Measurements from ENCODE around the gene KRT7. TPM values are rescaled to one million over a fixed set of nuclear protein-coding genes. Genes with fewer than 3 reads are reported as not detected.
"Not testable (repeated sequence)": the region's sequence is repeated elsewhere in the genome, so short reads cannot be mapped to it uniquely, and the experiment has no call there.

KRT7 gene
- total RNA-seq, 1 donor from 2014 or later, result not detected

- DNase-seq (ENCODE audit: low spot score in 2 of 2) (no peak), FAIRE-seq (no peak)
These were observed 5.4 kb upstream of the KRT7 start for GRCh38 chr12:52227606-52228166.

- DNase-seq (ENCODE audit: low spot score in 2 of 2), result no peak
- FAIRE-seq, result no peak
These were observed 4.7 kb upstream of the KRT7 start for GRCh38 chr12:52228366-52228765.

- FAIRE-seq, result no peak
These were observed 4.1 kb upstream of the KRT7 start for GRCh38 chr12:52228931-52229330.

GRCh38 chr12:52229836-52230343, 3.2 kb upstream of the KRT7 start:
- FAIRE-seq, result no peak
- no peak for DNase-seq (ENCODE audit: low spot score in 2 of 2)

More at GRCh38 chr12:52228931-52229330, 4.1 kb upstream of the KRT7 start:
- DNase-seq (ENCODE audit: low spot score in 2 of 2), result no peak

GRCh38 chr12:52230364-52231281, 2.4 kb upstream of the KRT7 start:
- DNase-seq (ENCODE audit: low spot score in 2 of 2), result no peak

GRCh38 chr12:52231305-52232202, 1.5 kb upstream of the KRT7 start:
- no peak for DNase-seq (ENCODE audit: low spot score in 2 of 2)
- no peak for FAIRE-seq

More at GRCh38 chr12:52230364-52231281, 2.4 kb upstream of the KRT7 start:
- FAIRE-seq, result no peak

GRCh38 chr12:52232203-52232673, 805 bp upstream of the KRT7 start:
- FAIRE-seq, result no peak
- no peak for DNase-seq (ENCODE audit: low spot score in 2 of 2)

- FAIRE-seq (no peak), DNase-seq (ENCODE audit: low spot score in 2 of 2) (no peak)
These were observed 592 bp downstream of the KRT7 start for GRCh38 chr12:52233462-52234207.

GRCh38 chr12:52234223-52234810, 1.3 kb downstream of the KRT7 start:
- no peak for DNase-seq (ENCODE audit: low spot score in 2 of 2)
- FAIRE-seq, result no peak

- no peak for DNase-seq (ENCODE audit: low spot score in 2 of 2)
- FAIRE-seq, result no peak
These were observed 2.1 kb downstream of the KRT7 start for GRCh38 chr12:52235001-52235764.

- FAIRE-seq, result no peak
- DNase-seq (ENCODE audit: low spot score in 2 of 2), result no peak
These were observed 2.8 kb downstream of the KRT7 start for GRCh38 chr12:52235822-52236361.

- FAIRE-seq (no peak), DNase-seq (ENCODE audit: low spot score in 2 of 2) (peak in 1 of 2 donors; percentile 7)
These were observed 3.5 kb downstream of the KRT7 start for GRCh38 chr12:52236386-52237050.

GRCh38 chr12:52238207-52238840, 5.3 kb downstream of the KRT7 start:
- DNase-seq (ENCODE audit: low spot score in 2 of 2) (no peak), FAIRE-seq (no peak)

- FAIRE-seq, result no peak
- DNase-seq (ENCODE audit: low spot score in 2 of 2), result no peak
These were observed 6.0 kb downstream of the KRT7 start for GRCh38 chr12:52238916-52239646.

GRCh38 chr12:52239767-52240166, 6.7 kb downstream of the KRT7 start:
- no peak for FAIRE-seq

GRCh38 chr12:52240247-52240646, 7.2 kb downstream of the KRT7 start:
- not testable (repeated sequence) for FAIRE-seq; DNase-seq (ENCODE audit: low spot score in 2 of 2)

More at GRCh38 chr12:52239767-52240166, 6.7 kb downstream of the KRT7 start:
- no peak for DNase-seq (ENCODE audit: low spot score in 2 of 2)
